Effector memory CD4-positive, alpha-beta T cell (primary cell): Measurements from ENCODE around the gene HNRNPUL2.

ENCODE experiments used
- DNase-seq, 3 donors: peaks; one replicate each; pipeline ENCODE4 v3.0.0-alpha.2; 2020
- H3K27ac ChIP-seq: 2 replicates; pipeline ENCODE4 v1.7.0; 2013; ENCODE audit warnings: mild to moderate bottlenecking, low read length, moderate library complexity; ENCODE audit not compliant: insufficient read depth, poor library complexity, severe bottlenecking
- H3K27me3 ChIP-seq: replicated peaks from 2 replicates; pipeline ENCODE4 v1.7.0; 2013; ENCODE audit warnings: mild to moderate bottlenecking, low read length; ENCODE audit not compliant: insufficient read depth, control insufficient read depth, poor library complexity, severe bottlenecking
- H3K36me3 ChIP-seq: 2 replicates; pipeline ENCODE4 v1.7.0; 2013; ENCODE audit warnings: mild to moderate bottlenecking, low read length, moderate library complexity; ENCODE audit not compliant: control insufficient read depth, insufficient read depth
- H3K4me1 ChIP-seq: 2 replicates; pipeline ENCODE4 v1.7.0; 2013; ENCODE audit warnings: low read length, mild to moderate bottlenecking; ENCODE audit not compliant: control insufficient read depth, insufficient read depth, poor library complexity, severe bottlenecking
- H3K4me3 ChIP-seq: 2 replicates; pipeline ENCODE4 v1.7.0; 2013; ENCODE audit warnings: low read length, low read depth, mild to moderate bottlenecking; ENCODE audit not compliant: insufficient read depth, poor library complexity, severe bottlenecking
- H3K9me3 ChIP-seq: 2 replicates; pipeline ENCODE4 v1.7.0; 2013; ENCODE audit warnings: mild to moderate bottlenecking, low read length, moderate library complexity; ENCODE audit not compliant: control insufficient read depth

HNRNPUL2 gene

GRCh38 chr11:62727872-62728170, 564 bp upstream of the HNRNPUL2 start:
- peak overlapping the region; percentile 96 for H3K4me3 ChIP-seq
- no peaks in the 10 kb centered on the region for H3K27me3 ChIP-seq
- peaks cover 15% of the 10 kb centered on the region for H3K36me3 ChIP-seq
- peak overlapping the region; percentile 97 for H3K27ac ChIP-seq
- peak; percentile 77 to 83 (median 83) for DNase-seq
- H3K4me1 ChIP-seq, result peaks cover 27% of the 10 kb centered on the region
- H3K9me3 ChIP-seq, result no peaks in the 10 kb centered on the region

GRCh38 chr11:62726915-62727164, 417 bp downstream of the HNRNPUL2 start:
- peaks cover 25% of the 10 kb centered on the region for H3K36me3 ChIP-seq
- peaks cover 27% of the 10 kb centered on the region for H3K4me1 ChIP-seq
- no peak for DNase-seq
- peak overlapping the region; percentile 97 for H3K27ac ChIP-seq
- H3K27me3 ChIP-seq, result no peaks in the 10 kb centered on the region
- H3K9me3 ChIP-seq, result no peaks in the 10 kb centered on the region
- peak overlapping the region; percentile 96 for H3K4me3 ChIP-seq

GRCh38 chr11:62726156-62726914, 922 bp downstream of the HNRNPUL2 start:
- no peaks in the 10 kb centered on the region for H3K9me3 ChIP-seq
- H3K27me3 ChIP-seq, result no peaks in the 10 kb centered on the region
- no peak for DNase-seq
- peaks cover 27% of the 10 kb centered on the region for H3K4me1 ChIP-seq
- H3K27ac ChIP-seq, result peak overlapping the region; percentile 97
- H3K36me3 ChIP-seq, result peaks cover 30% of the 10 kb centered on the region
- peak overlapping the region; percentile 96 for H3K4me3 ChIP-seq

- no peak for DNase-seq
Observed at GRCh38 chr11:62725646-62726045, 1.6 kb downstream of the HNRNPUL2 start.

GRCh38 chr11:62724171-62724570, 3.1 kb downstream of the HNRNPUL2 start:
- DNase-seq, result no peak
- Histone ChIP-seq H3K4me3 (peak overlapping the region; percentile 96), H3K27ac (peak overlapping the region; percentile 97), H3K36me3 (peaks cover 46% of the 10 kb centered on the region), H3K9me3 (no peaks in the 10 kb centered on the region), H3K27me3 (no peaks in the 10 kb centered on the region), H3K4me1 (peaks cover 20% of the 10 kb centered on the region)

More at GRCh38 chr11:62725646-62726045, 1.6 kb downstream of the HNRNPUL2 start:
- Histone ChIP-seq H3K27me3 (no peaks in the 10 kb centered on the region), H3K4me1 (peaks cover 27% of the 10 kb centered on the region), H3K4me3 (peak overlapping the region; percentile 96), H3K36me3 (peaks cover 32% of the 10 kb centered on the region), H3K9me3 (no peaks in the 10 kb centered on the region), H3K27ac (peak overlapping the region; percentile 97)

- DNase-seq, result no peak
- H3K4me1 ChIP-seq, result peaks cover 20% of the 10 kb centered on the region
- peaks cover 66% of the 10 kb centered on the region for H3K36me3 ChIP-seq
- H3K27me3 ChIP-seq, result no peaks in the 10 kb centered on the region
- H3K9me3 ChIP-seq, result no peaks in the 10 kb centered on the region
- H3K4me3 ChIP-seq, result no peak overlapping the region
- H3K27ac ChIP-seq, result no peak overlapping the region
Observed at GRCh38 chr11:62721994-62722393, 5.3 kb downstream of the HNRNPUL2 start.

- no peak overlapping the region for H3K27ac ChIP-seq
- no peak for DNase-seq
- H3K36me3 ChIP-seq, result peaks cover 90% of the 10 kb centered on the region
- no peaks in the 10 kb centered on the region for H3K27me3 ChIP-seq
- no peak overlapping the region for H3K4me3 ChIP-seq
- H3K4me1 ChIP-seq, result peaks cover 4% of the 10 kb centered on the region
- H3K9me3 ChIP-seq, result no peaks in the 10 kb centered on the region
Observed at GRCh38 chr11:62719302-62719978, 7.8 kb downstream of the HNRNPUL2 start.

- H3K4me3 ChIP-seq, result no peak overlapping the region
- no peak overlapping the region for H3K27ac ChIP-seq
- DNase-seq, result no peak
- no peaks in the 10 kb centered on the region for H3K27me3 ChIP-seq
- no peaks in the 10 kb centered on the region for H3K4me1 ChIP-seq
- no peaks in the 10 kb centered on the region for H3K9me3 ChIP-seq
- H3K36me3 ChIP-seq, result peaks cover 83% of the 10 kb centered on the region
Observed at GRCh38 chr11:62716816-62717215, 10.4 kb downstream of the HNRNPUL2 start.

GRCh38 chr11:62716206-62716605, 11.1 kb downstream of the HNRNPUL2 start:
- H3K36me3 ChIP-seq, result peaks cover 77% of the 10 kb centered on the region
- H3K4me3 ChIP-seq, result no peak overlapping the region
- H3K27me3 ChIP-seq, result no peaks in the 10 kb centered on the region
- DNase-seq, result no peak
- H3K4me1 ChIP-seq, result no peaks in the 10 kb centered on the region
- peak overlapping the region; percentile 1 for H3K27ac ChIP-seq
- H3K9me3 ChIP-seq, result no peaks in the 10 kb centered on the region
